WERI-Rb-1 (cell line): ENCODE data around the gene COL18A1.
A peak's percentile ranks its signal among the peaks of the same experiment; 100 is the strongest.

ENCODE experiments used
- DNase-seq: peaks from one replicate; pipeline ENCODE4 v3.0.0-alpha.2; 2020
- H3K27ac ChIP-seq: fragments of 250-450 bp; sonication (Bioruptor Pico); 2 replicates; pipeline ENCODE4 v1.5.1; 2020; ENCODE audit warnings: mild to moderate bottlenecking, moderate library complexity
- H3K27me3 ChIP-seq: fragments of 250-450 bp; sonication (Bioruptor Pico); 2 replicates; pipeline ENCODE4 v1.5.1; 2021; ENCODE audit warnings: mild to moderate bottlenecking, low read depth, moderate library complexity; ENCODE audit not compliant: insufficient read depth, severe bottlenecking
- H3K36me3 ChIP-seq: fragments of 250-450 bp; sonication (Bioruptor Pico); 2 replicates; pipeline ENCODE4 v1.5.1; 2020; ENCODE audit warnings: mild to moderate bottlenecking, moderate library complexity
- H3K4me3 ChIP-seq: 2 replicates; pipeline ENCODE4 v1.5.1; 2011; ENCODE audit warnings: low read depth, mild to moderate bottlenecking, control low read depth, low read length
- H3K9me3 ChIP-seq: fragments of 250-450 bp; sonication (Bioruptor Pico); 2 replicates; pipeline ENCODE4 v1.5.1; 2021; ENCODE audit warnings: mild to moderate bottlenecking, moderate library complexity; ENCODE audit not compliant: severe bottlenecking
- TF ChIP-seq, protein P1 (sequence below): IDR thresholded peaks from 2 replicates; pipeline ENCODE4 v1.5.1; 2011; ENCODE audit warnings: low read depth, mild to moderate bottlenecking, control low read depth, inconsistent platforms, low read length

Gene COL18A1

DNA sequence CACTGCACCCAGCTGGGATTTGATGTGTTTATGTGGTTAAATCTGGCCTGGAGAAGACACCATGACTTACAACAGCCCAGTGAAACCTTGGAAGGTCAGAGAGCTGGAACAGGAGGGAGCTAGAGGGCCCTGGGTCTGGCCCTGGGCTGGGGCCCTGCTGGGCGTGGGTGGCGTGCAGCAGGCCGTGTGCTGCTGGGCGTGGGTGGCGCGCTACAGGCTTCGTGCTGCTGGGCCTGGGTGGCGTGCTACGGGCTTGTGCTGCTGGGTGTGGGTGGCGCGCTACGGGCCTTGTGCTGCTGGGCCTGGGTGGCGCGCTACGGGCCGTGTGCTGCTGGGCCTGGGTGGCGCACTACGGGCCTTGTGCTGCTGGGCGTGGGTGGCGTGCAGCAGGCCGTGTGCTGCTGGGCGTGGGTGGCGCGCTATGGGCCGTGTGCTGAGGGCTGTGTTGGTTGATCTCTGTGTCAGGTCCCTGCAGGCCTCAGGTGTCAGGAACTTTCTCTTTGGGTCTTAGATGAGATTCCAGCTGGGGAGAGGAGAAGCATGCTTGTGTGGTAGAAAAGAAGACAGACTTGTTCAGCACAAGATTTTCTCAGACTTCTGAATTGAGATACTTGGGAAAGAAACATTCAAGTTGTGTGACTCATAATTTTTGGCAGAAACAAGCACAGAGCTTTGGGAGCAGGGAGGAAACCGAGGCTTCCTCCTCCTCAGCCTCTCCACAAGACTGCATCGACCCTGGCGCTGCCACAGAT lies 66.0 kb downstream of the COL18A1 start:
- Histone ChIP-seq H3K27ac (no peak overlapping the region), H3K4me3 (no peak overlapping the region), H3K27me3 (no peaks in the 10 kb centered on the region), H3K36me3 (no peaks in the 10 kb centered on the region), H3K9me3 (no peaks in the 10 kb centered on the region)
- TF ChIP-seq, protein P1, sequence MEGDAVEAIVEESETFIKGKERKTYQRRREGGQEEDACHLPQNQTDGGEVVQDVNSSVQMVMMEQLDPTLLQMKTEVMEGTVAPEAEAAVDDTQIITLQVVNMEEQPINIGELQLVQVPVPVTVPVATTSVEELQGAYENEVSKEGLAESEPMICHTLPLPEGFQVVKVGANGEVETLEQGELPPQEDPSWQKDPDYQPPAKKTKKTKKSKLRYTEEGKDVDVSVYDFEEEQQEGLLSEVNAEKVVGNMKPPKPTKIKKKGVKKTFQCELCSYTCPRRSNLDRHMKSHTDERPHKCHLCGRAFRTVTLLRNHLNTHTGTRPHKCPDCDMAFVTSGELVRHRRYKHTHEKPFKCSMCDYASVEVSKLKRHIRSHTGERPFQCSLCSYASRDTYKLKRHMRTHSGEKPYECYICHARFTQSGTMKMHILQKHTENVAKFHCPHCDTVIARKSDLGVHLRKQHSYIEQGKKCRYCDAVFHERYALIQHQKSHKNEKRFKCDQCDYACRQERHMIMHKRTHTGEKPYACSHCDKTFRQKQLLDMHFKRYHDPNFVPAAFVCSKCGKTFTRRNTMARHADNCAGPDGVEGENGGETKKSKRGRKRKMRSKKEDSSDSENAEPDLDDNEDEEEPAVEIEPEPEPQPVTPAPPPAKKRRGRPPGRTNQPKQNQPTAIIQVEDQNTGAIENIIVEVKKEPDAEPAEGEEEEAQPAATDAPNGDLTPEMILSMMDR, result no peak
- peak; percentile 58 for DNase-seq

DNA sequence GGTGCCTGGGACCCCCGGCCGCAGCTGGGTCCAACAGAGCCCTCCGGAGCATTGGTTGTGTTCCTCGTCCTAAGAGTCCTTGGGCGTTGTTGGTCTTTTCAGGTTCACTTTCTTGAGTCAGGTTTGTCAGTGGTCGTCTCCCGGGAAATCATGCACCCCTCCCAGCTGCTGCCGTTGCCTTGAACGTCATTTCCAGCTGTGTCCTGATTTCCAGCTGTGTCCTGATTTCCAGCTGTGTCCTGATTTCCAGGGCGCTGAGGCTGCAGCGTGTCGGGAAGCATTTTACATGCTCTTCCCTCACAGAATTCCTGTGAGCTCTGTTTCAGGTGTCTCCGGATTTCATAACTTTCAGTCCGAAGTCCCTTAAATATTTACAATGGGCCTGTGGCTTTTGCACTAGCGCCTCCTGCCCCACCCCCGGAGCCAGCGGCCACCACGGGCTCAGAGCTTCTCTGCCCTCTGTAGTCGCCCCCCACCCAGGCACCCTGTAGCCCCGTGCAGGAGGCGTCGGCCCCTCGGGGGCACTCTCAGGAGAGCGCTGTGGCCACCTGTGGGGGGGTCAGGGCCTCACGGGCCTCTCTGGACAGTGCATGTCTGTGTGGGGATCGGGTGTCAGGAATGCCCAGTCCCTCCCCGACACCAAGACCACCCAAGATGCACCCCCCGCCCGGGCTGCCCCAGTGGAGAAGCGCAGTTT lies 66.7 kb downstream of the COL18A1 start:
- no peaks in the 10 kb centered on the region for H3K27me3 ChIP-seq
- H3K36me3 ChIP-seq, result no peaks in the 10 kb centered on the region
- DNase-seq, result no peak
- H3K4me3 ChIP-seq, result no peak overlapping the region
- no peak overlapping the region for H3K27ac ChIP-seq
- TF ChIP-seq, protein P1, result no peak
- no peaks in the 10 kb centered on the region for H3K9me3 ChIP-seq

DNA sequence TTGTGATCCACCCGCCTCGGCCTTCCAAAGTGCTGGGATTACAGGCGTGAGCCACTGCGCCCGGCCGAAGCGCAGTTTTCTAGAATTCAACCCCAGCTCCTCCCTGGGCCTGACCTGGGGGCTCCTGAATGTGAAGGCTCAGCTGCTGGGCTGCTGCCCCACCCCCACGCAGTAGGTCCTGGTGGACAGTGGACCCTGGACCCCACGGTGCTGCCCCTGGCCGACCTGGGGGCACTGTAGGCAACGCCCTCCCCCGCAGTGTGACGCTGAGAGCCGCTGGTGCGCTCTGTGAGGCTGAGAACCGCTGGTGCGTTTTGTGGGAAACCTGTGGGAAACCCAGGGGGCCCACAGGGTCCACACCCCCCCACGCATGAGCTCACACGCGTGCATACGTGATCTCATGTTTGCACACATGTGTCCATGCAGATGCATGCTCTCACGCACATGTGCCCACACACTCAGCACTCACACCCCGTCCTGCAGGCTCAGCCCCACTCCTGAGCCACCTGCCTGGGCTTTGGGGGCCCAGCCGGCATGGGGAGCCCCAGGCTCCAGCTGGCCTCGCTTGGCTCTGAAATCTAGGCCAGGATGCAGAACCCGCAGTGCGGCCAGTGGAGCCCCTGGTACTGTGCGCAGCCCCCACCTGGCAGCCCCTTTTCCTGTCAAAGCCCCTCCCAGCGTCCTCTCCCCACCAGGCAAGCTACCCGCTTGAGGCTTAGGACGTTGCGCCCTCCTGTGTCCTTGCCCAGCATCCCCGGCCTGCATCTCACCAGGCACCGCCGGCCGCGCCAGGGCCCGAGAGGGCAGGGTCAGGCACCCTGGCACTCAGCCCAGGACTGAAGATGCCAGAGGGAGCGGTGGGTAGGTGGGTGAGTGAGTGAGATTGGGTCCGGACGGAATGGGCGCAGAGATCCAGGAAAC lies 67.7 kb downstream of the COL18A1 start:
- no peak for DNase-seq
- H3K36me3 ChIP-seq, result no peaks in the 10 kb centered on the region
- TF ChIP-seq, protein P1, result no peak

DNA sequence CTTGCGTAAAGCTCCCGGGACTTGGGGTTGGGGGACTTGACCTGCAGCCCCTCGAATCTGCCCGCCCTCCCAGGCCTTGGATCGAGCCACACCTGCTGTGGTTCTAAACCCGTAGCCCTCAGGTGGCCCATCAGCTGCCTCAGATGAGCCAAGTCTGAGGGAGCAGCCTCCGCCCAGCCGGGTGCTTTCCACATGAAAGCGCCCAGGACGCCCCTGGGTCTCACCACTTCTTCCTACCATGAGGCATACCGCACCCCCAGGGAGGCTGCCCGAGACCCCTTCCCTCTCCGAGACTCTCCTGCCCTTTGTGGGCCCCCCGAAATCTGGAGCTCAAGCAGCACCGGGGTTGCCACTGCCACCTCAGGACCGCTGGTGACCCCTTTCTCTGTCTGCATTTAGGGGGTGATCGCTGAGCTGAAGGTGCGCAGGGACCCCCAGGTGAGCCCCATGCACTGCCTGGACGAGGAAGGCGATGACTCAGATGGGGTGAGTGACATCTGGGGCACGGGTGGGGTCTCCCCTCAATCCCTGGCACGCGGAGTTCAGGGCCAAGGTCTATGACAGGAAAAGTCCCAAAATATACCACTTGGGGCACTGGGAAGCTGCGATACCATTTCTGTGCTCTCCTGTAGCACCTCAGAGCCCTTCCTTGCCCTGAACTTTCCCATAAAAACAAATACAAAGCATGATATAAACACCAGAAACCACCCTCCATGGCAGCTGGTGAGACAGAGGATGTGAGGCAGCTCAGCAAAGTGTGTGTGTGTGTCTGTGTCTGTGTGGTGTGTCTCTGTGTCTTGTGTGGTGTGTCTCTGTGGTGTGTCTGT lies 68.7 kb downstream of the COL18A1 start:
- H3K36me3 ChIP-seq, result no peaks in the 10 kb centered on the region
- no peaks in the 10 kb centered on the region for H3K9me3 ChIP-seq
- TF ChIP-seq, protein P1, result 0 out of 2 replicates have a peak, but pooled peaks have one; percentile 25
- no peak for DNase-seq
- H3K27ac ChIP-seq, result no peak overlapping the region
- no peaks in the 10 kb centered on the region for H3K27me3 ChIP-seq
- no peak overlapping the region for H3K4me3 ChIP-seq

More for the DNA sequence above, 67.7 kb downstream of the COL18A1 start:
- no peaks in the 10 kb centered on the region for H3K27me3 ChIP-seq
- H3K9me3 ChIP-seq, result no peaks in the 10 kb centered on the region
- no peak overlapping the region for H3K27ac ChIP-seq
- no peak overlapping the region for H3K4me3 ChIP-seq

DNA sequence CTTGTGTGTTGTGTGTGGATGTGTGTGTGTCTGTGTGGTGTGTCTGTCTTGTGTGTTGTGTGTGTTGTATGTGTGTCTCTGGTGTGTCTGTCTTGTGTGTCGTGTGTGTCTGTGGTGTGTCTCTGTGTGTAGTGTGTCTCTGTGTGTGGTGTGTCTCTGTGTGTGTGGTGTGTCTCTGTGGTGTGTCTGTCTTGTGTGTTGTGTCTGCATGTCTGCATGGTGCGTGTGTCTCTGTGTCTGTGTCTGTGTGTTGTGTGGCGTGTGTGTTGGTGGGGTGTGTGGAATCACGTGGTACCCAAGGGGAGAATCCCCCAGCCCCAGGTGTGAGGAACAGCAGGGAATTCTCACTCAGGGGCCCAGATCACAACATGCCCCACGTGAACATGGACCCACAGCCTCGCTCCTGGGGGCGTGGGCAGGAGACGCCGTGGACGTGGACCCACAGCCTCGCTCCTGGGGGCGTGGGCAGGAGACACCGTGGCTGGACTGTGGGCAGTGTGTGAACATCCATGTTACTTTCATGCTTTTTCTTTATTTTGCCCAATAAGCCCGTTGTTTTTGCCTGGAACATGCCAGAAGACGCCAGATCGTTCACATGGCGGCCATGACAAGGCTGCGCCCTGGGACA lies 69.5 kb downstream of the COL18A1 start:
- H3K27me3 ChIP-seq, result no peaks in the 10 kb centered on the region
- H3K9me3 ChIP-seq, result no peaks in the 10 kb centered on the region
- no peaks in the 10 kb centered on the region for H3K36me3 ChIP-seq
- no peak overlapping the region for H3K4me3 ChIP-seq
- no peak for DNase-seq
- TF ChIP-seq, protein P1, result no peak
- H3K27ac ChIP-seq, result no peak overlapping the region
